HG02885 (cell line): ENCODE measurements around the gene TM9SF1.

Source experiments
- ATAC-seq: cut with Tn5 transposase; IDR thresholded peaks from one replicate; pipeline ENCODE4 v1.9.1; 2021; ENCODE audit warnings: mild to moderate bottlenecking; ENCODE audit not compliant: unreplicated experiment, poor library complexity

The TM9SF1 gene

GRCh38 chr14:24159777-24160498, 35.3 kb downstream of the TM9SF1 start:
- no peak for ATAC-seq

GRCh38 chr14:24157331-24157730, 37.9 kb downstream of the TM9SF1 start:
- ATAC-seq: no peak

GRCh38 chr14:24156840-24157239, 38.4 kb downstream of the TM9SF1 start:
- ATAC-seq: no peak

- ATAC-seq: no peak
Measured at GRCh38 chr14:24155100-24155499, 40.1 kb downstream of the TM9SF1 start.

DNA sequence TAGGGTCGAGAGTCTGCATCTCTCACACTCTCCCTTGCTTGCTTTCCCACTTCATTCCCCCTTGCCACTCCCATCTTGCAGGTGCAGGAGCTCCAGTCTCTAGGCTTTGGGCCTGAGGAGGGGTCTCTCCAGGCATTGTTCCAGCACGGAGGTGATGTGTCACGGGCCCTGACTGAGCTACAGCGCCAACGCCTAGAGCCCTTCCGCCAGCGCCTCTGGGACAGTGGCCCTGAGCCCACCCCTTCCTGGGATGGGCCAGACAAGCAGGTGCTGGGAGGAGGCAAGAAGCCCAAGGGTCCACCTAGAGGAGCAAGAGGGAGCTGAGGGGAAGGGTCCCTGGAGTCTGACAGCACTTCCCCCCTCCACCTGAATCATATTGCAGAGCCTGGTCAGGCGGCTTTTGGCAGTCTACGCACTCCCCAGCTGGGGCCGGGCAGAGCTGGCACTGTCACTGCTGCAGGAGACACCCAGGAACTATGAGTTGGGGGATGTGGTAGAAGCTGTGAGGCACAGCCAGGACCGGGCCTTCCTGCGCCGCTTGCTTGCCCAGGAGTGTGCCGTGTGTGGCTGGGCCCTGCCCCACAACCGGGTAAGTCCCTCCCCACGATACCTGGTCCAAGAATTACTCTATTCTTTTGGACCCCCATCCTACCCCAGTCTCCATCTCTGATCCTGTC, 43.7 kb downstream of the TM9SF1 start:
- no peak for ATAC-seq

DNA sequence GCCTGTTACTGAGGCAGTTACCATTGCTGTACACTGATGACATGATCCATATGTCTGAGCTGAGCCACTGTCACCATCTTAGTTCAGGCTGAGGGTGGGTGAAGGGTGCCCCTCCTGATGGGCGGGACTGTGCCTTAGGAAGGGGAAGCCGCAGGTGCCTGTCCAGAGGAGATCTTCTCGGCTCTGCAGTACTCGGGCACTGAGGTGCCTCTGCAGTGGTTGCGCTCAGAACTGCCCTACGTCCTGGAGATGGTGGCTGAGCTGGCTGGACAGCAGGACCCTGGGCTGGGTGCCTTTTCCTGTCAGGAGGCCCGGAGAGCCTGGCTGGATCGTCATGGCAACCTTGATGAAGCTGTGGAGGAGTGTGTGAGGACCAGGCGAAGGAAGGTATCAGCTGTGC, 44.2 kb downstream of the TM9SF1 start:
- no peak for ATAC-seq

DNA sequence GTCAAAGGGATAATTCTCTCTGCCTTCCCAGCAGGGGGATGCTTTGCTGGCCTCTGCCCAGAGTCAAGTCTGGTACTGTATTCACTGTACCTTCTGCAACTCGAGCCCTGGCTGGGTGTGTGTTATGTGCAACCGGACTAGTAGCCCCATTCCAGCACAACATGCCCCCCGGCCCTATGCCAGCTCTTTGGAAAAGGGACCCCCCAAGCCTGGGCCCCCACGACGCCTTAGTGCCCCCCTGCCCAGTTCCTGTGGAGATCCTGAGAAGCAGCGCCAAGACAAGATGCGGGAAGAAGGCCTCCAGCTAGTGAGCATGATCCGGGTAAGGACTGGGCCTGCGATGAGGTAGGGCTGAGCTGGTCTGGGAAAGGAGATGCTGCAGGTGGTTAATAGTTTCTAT, 44.7 kb downstream of the TM9SF1 start:
- ATAC-seq: no peak

- no peak for ATAC-seq
Measured at GRCh38 chr14:24150061-24150460, 45.2 kb downstream of the TM9SF1 start.

DNA sequence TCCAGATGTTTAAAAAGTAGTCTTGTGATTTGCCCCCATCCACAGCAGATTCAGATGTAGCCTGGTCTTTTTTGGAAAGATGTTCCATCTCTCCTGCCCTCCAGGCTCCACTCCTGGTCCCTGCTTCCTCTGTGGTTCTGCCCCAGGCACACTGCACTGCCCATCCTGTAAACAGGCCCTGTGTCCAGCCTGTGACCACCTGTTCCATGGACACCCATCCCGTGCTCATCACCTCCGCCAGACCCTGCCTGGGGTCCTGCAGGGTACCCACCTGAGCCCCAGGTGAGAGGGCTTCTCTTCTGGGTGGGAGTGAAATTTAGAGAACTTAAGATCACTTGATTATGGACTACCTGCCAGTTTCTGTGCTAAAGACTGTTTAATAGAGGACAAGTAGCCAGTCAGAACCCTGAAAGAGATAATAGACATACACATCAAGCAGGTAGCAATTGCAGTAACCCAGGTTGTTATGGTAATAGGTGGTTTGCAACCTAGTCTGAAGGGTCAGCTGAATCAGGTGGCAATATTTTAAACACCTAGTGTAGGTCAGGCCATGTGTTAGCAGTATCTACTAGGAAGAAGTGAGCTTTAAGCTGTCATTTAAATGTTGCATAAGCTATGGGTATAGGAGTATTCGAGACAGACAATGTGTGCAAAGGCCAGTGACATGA, 45.8 kb downstream of the TM9SF1 start:
- no peak for ATAC-seq

GRCh38 chr14:24147761-24148428, 47.3 kb downstream of the TM9SF1 start:
- ATAC-seq: no peak

- ATAC-seq: peak; percentile 86
Measured at GRCh38 chr14:24146978-24147760, 48.1 kb downstream of the TM9SF1 start, which contains the start of gene RNF31. TSS of gene RNF31 (plus strand) at chr14:24147498. CDS start at chr14:24147699, 201 bp downstream.

GRCh38 chr14:24146453-24146977, 48.7 kb downstream of the TM9SF1 start, which contains the start of gene PSME2:
TSS of gene PSME2 (minus strand) at chr14:24146610. CDS start at chr14:24146581, 29 bp downstream.
- peak; percentile 69 for ATAC-seq

- no peak for ATAC-seq
Measured at GRCh38 chr14:24145690-24146452, 49.4 kb downstream of the TM9SF1 start.

DNA sequence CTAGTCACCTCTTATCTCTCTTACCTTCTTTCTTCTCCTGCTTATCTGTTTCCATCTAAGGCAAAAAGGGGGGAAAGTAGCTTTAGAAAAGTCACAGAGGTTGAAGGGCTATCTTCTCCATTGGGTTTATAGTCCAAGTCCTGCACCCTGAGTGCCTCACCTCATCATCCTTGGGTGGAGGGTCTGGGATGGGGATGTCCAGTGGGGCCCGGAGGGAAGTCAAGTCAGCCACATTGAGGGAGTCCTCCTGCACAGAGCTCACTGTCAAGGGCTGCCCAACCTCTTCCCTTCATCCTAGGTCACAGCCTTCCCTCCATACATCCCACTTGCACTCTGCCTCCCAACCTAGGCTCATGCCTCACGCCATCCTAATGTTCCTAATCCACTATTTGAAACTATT, 50.0 kb downstream of the TM9SF1 start:
- ATAC-seq: no peak

GRCh38 chr14:24144451-24144850, 50.8 kb downstream of the TM9SF1 start:
- ATAC-seq: no peak

- no peak for ATAC-seq
Measured at GRCh38 chr14:24143511-24143910, 51.7 kb downstream of the TM9SF1 start.

GRCh38 chr14:24141097-24141880, 54.0 kb downstream of the TM9SF1 start, which contains the start of gene EMC9:
TSS of gene EMC9 (minus strand) at chr14:24141591. CDS start at chr14:24141304, 287 bp downstream.
- peak; percentile 86 for ATAC-seq
